K562 (cell line): ENCODE measurements around the gene ACTRT3. TPM values are rescaled to one million over a fixed set of nuclear protein-coding genes. Genes with fewer than 3 reads are reported as not detected.

Source experiments
- ATF4 ChIP-seq: fragments of 450-650 bp; formaldehyde crosslinking; IDR thresholded peaks from 2 replicates; pipeline ENCODE4 v1.4.0; 2022; ENCODE audit warnings: mild to moderate bottlenecking, moderate library complexity
- CBX3 ChIP-seq, 2 experiments: IDR thresholded peaks; 1 replicate in 1 of 2; 2 replicates in 1 of 2; pipeline ENCODE4 v1.6.1; 2012; ENCODE audit warnings: inconsistent platforms in 2 of 2, low read length in 2 of 2, borderline replicate concordance in 1 of 2, control low read depth in 1 of 2
- CREB1 ChIP-seq, 2 experiments: sonication (generic) in 1 of 2; formaldehyde crosslinking in 1 of 2; IDR thresholded peaks; 2 replicates each; pipeline versions ENCODE4 v1.6.1 to v1.8.0; 2012 to 2022; ENCODE audit warnings: inconsistent platforms in 1 of 2, mild to moderate bottlenecking in 1 of 2, missing genetic modification reagents in 1 of 2, moderate library complexity in 1 of 2
- KAT2B ChIP-seq: IDR thresholded peaks from one replicate; pipeline ENCODE4 v1.6.1; 2012; ENCODE audit warnings: low read depth, mild to moderate bottlenecking, control low read depth, inconsistent platforms, low read length, moderate library complexity
- NFIX ChIP-seq: fragments of 250-450 bp; sonication (Bioruptor Pico); IDR thresholded peaks from 2 replicates; pipeline ENCODE4 v1.4.0; 2020; ENCODE audit warnings: low read depth, mild to moderate bottlenecking, moderate library complexity
- PRPF4 ChIP-seq: fragments of 200-400 bp; formaldehyde crosslinking; IDR thresholded peaks from one replicate; pipeline ENCODE4 v1.6.1; 2017; ENCODE audit warnings: low read length, low read depth, mild to moderate bottlenecking; ENCODE audit not compliant: insufficient read depth, poor library complexity, severe bottlenecking
- PTBP1 ChIP-seq: fragments of 200-400 bp; formaldehyde crosslinking; IDR thresholded peaks from 2 replicates; pipeline ENCODE4 v1.6.1; 2017; ENCODE audit warnings: low read depth, low read length
- SMAD2 ChIP-seq: fragments of 150-350 bp; IDR thresholded peaks from 2 replicates; pipeline ENCODE4 v1.6.1; 2014; ENCODE audit warnings: low read depth, mild to moderate bottlenecking, low read length
- SRF ChIP-seq, 2 experiments: fragments of 250-450, 450-650 bp in 1 of 2; sonication (Bioruptor Pico) in 1 of 2; sonication (generic) in 1 of 2; formaldehyde crosslinking; IDR thresholded peaks; 2 replicates each; pipeline versions ENCODE4 v1.5.0 to v1.5.1; 2020 to 2022; ENCODE audit warnings: mild to moderate bottlenecking in 1 of 2, missing genetic modification reagents in 1 of 2
- TCF7L2 ChIP-seq: fragments of 150-350 bp; IDR thresholded peaks from 2 replicates; pipeline ENCODE4 v1.6.1; 2016; ENCODE audit warnings: low read depth, mild to moderate bottlenecking, low read length, moderate library complexity
- ZNF175 ChIP-seq: fragments of 200-800 bp; sonication (Bioruptor generic); IDR thresholded peaks from 2 replicates; pipeline ENCODE4 v1.6.1; 2016; ENCODE audit warnings: low read depth, mild to moderate bottlenecking, missing genetic modification characterization, missing compliant biosample characterization
- ZNF217 ChIP-seq: sonication (generic); formaldehyde crosslinking; IDR thresholded peaks from 2 replicates; pipeline ENCODE4 v1.8.0; 2022; ENCODE audit warnings: mild to moderate bottlenecking, missing genetic modification reagents
- ZNF609 ChIP-seq: sonication (generic); formaldehyde crosslinking; IDR thresholded peaks from 2 replicates; pipeline ENCODE4 v1.8.1; 2023; ENCODE audit warnings: missing genetic modification reagents, mild to moderate bottlenecking, borderline replicate concordance
- ZNF79 ChIP-seq: fragments of 250-450 bp; sonication (Bioruptor Pico); IDR thresholded peaks from 2 replicates; pipeline ENCODE4 v1.4.0; 2020; ENCODE audit warnings: low read depth, mild to moderate bottlenecking, moderate library complexity
- polyA plus RNA-seq, 8 experiments: library from polyadenylated mRNA; depleted of rRNA in 4 of 8; stranded (reverse) in 5 of 8; unstranded in 3 of 8; fragments of >200 nt; fragmentation: Nextera tagmentation in 2 of 8; fragmentation: Illumina TruSeq in 1 of 8; extraction: Ambion mirVana in 2 of 8; extraction: Trizol in 1 of 8; gene quantifications; 2 replicates each; pipeline versions ENCODE4 v1.2.1 to v1.2.3, GENCODE V29; 2011 to 2014; ENCODE audit warnings: inconsistent platforms in 1 of 8, missing spikeins in 1 of 8
- total RNA-seq, 7 experiments: library from RNA; depleted of rRNA in 6 of 7; stranded (reverse); fragments of >200 nt in 6 of 7; fragmentation: Illumina TruSeq in 2 of 7; extraction: Trizol in 2 of 7; gene quantifications; 2 replicates each; pipeline versions ENCODE4 v1.2.1 to v1.2.3, GENCODE V29; 2011 to 2021; ENCODE audit warnings: low replicate concordance in 1 of 7
- TF ChIP-seq, protein P1 (sequence below): fragments of 250-450 bp; sonication (Bioruptor Pico); IDR thresholded peaks from 2 replicates; pipeline ENCODE4 v1.4.0; 2020
- TF ChIP-seq, protein P2 (sequence below): sonication (generic); formaldehyde crosslinking; IDR thresholded peaks from 2 replicates; pipeline ENCODE4 v1.8.1; 2023; ENCODE audit warnings: mild to moderate bottlenecking, missing genetic modification reagents

ACTRT3 gene
- total and polyA plus RNA-seq, 9 of the 15 experiments (the other 6 are each of a cell fraction or from before 2014, with no cell fraction given) = 0.06 to 0.11 (median 0.07) TPM; not detected in 5

- no peak for TF ChIP-seq PRPF4
- TF ChIP-seq SRF (CRISPR knock-in tag; IDR thresholded peaks at IDR 0.05) = no peak
- TF ChIP-seq, protein P1, sequence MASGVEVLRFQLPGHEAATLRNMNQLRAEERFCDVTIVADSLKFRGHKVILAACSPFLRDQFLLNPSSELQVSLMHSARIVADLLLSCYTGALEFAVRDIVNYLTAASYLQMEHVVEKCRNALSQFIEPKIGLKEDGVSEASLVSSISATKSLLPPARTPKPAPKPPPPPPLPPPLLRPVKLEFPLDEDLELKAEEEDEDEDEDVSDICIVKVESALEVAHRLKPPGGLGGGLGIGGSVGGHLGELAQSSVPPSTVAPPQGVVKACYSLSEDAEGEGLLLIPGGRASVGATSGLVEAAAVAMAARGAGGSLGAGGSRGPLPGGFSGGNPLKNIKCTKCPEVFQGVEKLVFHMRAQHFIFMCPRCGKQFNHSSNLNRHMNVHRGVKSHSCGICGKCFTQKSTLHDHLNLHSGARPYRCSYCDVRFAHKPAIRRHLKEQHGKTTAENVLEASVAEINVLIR (CRISPR knock-in tag) = no peak
- TF ChIP-seq NFIX (CRISPR knock-in tag) = no peak
- TF ChIP-seq CREB1 (IDR thresholded peaks at IDR 0.05) = no peak
- TF ChIP-seq CREB1 (CRISPR knock-in tag; IDR thresholded peaks at IDR 0.05) = no peak
- TF ChIP-seq ZNF79 (CRISPR knock-in tag) = no peak
- no peak for TF ChIP-seq PTBP1
- TF ChIP-seq KAT2B = no peak
- no peak for TF ChIP-seq SMAD2
- TF ChIP-seq ATF4 (CRISPR knock-in tag) = no peak
- TF ChIP-seq, protein P2, sequence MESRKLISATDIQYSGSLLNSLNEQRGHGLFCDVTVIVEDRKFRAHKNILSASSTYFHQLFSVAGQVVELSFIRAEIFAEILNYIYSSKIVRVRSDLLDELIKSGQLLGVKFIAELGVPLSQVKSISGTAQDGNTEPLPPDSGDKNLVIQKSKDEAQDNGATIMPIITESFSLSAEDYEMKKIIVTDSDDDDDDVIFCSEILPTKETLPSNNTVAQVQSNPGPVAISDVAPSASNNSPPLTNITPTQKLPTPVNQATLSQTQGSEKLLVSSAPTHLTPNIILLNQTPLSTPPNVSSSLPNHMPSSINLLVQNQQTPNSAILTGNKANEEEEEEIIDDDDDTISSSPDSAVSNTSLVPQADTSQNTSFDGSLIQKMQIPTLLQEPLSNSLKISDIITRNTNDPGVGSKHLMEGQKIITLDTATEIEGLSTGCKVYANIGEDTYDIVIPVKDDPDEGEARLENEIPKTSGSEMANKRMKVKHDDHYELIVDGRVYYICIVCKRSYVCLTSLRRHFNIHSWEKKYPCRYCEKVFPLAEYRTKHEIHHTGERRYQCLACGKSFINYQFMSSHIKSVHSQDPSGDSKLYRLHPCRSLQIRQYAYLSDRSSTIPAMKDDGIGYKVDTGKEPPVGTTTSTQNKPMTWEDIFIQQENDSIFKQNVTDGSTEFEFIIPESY (CRISPR knock-in tag) = no peak
- no peak for TF ChIP-seq ZNF175 (CRISPR knock-in tag)
- no peak for TF ChIP-seq CBX3 (IDR thresholded peaks at IDR 0.05; ENCODE audit: borderline replicate concordance in 1 of 2, low read length in 2 of 2)
- TF ChIP-seq ZNF217 = no peak
- no peak for TF ChIP-seq TCF7L2
- TF ChIP-seq ZNF609 (CRISPR knock-in tag) = no peak
These were observed 12.0 kb upstream of the ACTRT3 start (continued) for GRCh38 chr3:169781209-169781855.
